ENCODE measurements around the gene ZNF609.

The ZNF609 gene

GRCh38 chr15:64717130-64717529 is 256.8 kb downstream of the ZNF609 start:
- no peak for DNase-seq

DNA sequence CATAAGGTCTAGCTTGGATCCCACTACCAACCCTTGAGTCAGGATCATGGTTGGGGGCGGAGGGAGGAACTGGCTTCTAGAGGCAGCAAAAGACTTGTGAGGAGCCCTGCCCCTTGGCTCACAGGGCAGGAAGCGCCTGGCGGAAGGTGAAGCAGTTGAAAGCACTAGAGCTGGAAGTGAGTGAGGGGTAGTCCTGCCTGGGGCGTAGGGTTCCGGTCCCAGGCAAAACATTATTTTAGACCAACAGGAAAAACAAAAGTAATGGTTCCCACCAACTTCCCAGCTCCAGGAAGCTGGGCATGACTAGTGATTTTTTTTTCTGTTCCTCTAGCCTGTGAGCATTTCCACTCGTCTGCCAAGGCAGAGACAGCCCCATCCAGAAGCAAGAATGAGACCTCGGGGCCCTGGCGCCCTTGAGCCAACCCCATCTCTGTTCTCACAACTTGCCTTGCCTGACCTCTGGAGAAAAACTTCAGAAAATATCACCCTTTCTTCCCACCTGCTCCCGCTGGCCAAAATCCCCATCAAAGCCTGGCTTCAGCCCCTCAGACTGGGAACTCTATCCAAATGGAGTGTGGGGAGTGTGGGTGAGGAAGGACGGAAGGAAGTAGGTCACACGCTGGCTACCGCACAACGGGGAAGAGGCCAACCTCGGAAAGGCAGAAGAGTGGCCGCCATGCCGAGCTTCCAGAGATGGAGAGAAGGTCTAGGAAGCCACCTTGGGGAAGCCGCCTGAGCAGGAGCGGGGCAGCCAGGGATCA is 257.5 kb downstream of the ZNF609 start:
- DNase-seq = peak in 1 of 56 donors; percentile 43

DNA sequence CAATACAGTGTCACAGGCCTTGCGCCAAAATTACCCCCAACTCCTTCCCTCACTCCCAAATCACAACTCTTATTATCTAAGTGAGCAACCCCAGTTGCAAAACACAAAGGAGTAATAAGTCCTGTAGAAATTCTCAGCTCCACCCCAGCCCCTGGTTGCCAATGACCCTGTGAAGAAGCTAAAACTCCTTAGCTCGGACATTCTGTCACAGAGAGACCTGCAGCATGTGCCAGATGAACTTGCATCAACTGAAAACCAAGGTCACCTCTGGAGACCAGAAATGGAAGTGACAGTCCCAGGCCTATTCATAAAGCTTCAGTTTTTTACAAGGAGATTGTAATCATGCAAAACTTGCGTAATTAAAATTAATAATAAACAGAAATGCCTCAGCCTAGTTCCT is 259.8 kb downstream of the ZNF609 start:
- DNase-seq = no peak

- no peak for DNase-seq
Observed at GRCh38 chr15:64730151-64730550, 269.8 kb downstream of the ZNF609 start.

- DNase-seq = peak in 54 of 56 donors; percentile 13 to 94 (median 62)
Observed at GRCh38 chr15:64731012-64731804, 270.8 kb downstream of the ZNF609 start.

DNA sequence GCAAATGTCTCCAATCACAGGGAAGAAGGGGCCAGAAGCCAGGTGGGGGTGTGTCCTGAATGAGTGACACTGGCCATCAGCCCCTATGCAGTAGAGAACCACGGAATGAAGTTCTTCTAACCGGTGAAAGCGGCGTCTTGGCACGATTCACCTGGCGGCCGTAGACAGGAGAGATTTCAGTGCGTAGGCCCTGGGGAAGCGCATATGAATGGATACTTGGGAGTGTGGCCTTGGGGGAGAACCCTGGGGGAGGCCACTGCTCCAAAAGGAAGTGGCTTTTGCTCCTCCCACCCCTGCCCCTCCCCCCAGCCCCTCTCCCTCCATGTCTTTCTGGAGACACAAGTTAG is 271.4 kb downstream of the ZNF609 start:
- DNase-seq = no peak

- no peak for DNase-seq
Observed at GRCh38 chr15:64732156-64732860, 271.9 kb downstream of the ZNF609 start.

All from nucleus accumbens (tissue), 56 donors.